GM19372 (cell line): ENCODE results near the gene ZC3H8.
"Not testable (repeated sequence)": the region's sequence is repeated elsewhere in the genome, so short reads cannot be mapped to it uniquely, and the experiment has no call there.

Source experiments
- ATAC-seq: cut with Tn5 transposase; IDR thresholded peaks from one replicate; pipeline ENCODE4 v1.9.1; 2021; ENCODE audit warnings: mild to moderate bottlenecking, low read depth, moderate library complexity; ENCODE audit not compliant: unreplicated experiment

Gene ZC3H8

DNA sequence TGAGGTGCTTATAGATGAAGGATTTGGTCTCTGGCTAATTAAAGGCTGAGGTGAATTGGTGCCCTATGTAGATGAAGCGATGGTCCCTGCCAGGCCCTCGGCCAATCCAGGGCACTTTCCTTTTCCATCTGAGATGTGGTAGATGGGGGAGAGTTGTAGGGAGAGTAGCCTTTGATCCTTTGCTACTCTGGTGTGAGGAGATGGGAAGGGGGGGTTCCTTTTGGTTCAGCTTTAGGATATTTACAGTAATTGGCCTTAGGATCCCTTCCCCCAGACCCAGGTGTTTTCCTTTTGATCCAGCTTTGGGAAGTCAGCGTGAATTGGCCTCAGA is 5.4 kb upstream of the ZC3H8 start:
- ATAC-seq = no peak

DNA sequence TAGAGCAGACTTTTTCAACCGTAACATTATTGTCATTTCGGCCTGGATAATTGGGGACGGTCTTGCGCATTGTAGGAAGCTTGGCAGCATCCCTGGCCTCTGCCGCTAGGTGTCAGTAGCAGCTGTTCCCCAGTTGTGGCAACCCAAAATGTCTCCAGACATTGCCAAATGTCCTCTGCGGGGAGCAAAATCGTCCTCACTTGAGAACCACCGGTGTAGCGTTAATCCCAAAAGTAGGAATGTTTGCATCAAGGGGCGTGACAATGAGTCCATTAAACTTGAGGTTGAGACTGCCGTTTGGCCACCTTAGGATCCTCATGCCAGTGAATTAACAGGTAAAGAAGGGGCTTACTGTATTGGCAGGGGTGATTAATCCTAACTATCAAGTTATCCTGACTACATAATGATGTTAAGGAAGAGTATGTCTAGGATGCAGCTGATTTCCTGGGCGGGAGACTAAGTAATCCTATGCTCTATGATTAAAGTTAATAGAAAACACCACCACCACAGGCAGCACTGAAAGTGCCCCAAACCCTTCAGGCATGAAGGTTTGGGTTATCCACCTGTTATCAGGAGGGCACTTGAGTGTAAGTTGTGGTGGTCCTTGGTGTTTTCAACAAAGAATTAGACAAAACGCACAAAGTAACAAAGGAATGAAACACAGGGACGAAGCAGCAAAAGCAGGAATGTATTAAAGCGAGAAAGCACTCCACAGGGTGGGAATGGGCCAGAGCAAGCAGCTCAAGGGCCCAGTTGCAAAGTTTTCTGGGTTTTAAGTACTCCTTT is 4.9 kb upstream of the ZC3H8 start:
- peak; percentile 40 for ATAC-seq

DNA sequence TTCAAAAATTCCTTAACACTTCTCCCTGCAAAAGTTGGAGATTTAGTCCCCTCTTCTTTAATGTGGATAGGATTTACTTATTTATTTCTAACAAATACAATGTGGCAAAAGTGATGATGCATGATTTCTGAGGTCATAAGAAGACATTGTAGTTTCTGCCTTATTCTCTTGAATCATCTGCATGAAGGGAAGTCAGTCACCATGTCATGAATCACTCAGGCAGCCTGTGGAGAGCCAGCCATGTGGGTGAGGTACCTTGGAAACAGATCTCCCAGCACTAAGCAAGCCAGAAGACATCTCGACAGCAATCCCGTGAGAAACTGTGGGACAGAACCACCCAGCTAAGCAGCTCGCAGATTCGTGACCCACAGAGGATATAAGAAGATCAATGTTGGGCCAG is 2.7 kb upstream of the ZC3H8 start:
- no peak for ATAC-seq

DNA sequence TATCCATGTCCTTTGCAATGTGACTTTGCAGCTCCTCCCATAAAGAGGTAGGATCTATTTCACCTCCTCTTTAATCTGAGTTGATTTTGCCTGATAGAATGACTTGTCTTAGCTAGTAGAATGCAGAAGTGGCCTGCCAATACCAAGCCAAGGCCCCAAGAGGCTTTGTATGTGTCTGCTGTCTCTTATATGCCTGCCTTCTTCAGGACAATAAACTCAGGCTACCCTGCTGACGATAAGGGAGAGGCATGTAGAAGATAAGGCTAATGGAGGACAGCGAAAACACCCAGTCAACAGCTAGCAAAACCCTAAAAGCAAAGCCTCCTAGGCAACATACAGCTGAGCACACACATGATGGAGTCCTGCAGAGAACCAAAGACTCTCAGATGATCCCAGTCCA is 1.8 kb upstream of the ZC3H8 start:
- ATAC-seq = no peak

DNA sequence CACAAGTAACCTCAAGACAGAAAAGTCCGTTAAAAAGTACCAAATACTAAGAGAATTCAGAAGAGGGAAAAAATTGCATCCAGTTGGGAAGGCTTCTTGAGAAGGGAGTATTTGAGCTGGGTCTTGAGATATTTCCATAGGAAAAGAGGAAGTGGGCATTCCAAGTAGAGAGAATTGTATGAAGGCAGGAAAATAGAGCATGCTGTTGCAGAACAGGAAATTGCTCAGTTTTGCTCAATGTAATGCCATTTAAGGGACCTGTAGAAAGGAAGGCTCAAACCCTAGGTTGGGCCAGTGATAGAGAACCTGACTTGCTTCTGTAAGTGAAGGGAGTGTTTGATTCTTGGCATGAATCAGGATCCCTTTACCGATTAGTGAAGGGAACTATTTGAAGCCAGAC is 1.0 kb upstream of the ZC3H8 start:
- ATAC-seq = no peak

DNA sequence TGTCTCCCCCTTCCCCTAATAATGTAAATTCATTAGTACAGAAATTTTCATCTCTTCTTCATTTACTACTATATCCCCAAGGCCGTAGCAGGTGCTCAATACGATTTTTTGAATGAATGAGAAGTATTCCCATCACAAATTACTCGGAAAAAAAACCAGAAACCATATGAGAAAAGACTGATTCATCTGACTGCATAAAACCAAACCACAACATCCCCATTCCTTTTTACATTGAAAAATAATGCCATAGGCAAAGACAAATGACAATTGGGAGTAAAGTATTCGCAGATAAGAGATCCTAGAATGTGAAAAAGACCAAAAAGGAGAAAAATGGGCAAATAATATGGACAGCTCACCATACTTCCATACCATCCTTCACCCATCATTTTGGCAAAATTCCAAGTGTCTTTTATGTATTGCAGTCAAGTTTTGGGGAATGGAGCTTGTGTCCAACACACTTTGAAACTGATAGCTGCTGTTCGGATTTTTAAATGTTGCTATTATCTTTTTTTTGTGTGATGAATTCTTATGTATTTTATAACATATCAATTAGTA is 1.5 kb downstream of the ZC3H8 start:
- no peak for ATAC-seq

DNA sequence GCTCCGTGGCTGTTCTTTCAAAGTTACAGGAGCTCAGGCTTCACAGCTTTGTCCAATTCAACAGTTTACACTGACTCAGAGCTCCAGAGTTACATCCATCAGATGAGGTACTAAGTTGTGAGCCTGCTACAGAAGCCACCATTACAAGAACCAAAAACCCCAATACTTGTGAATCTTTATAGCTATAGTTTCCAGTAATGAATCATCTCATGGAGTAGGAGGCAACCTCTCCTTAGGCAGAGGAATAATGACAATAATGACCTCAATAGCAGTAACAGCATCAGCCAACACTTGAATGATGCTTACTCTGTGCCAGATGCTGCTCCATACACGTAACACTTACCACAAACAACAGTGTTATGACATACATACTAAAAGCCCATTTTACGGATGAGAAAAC is 3.6 kb downstream of the ZC3H8 start:
- ATAC-seq = no peak

DNA sequence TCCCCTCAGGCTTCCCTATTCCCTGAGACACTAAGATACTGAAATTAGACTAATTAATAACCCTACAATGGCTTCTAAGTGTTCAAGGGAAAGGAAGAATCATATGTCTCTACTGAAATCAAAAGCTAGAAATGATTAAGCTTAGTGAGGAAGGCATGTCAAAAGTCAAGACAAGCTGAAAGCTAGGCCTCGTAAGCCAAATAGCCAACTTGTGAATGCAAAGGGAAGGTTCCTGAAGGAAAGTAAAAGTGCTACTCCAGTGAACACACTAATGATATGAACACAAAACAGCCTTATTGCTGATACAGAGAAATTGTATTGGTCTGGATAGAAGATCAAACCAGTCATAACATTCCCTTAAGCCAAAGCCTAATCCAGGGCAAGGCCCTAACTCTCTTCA is 10.0 kb downstream of the ZC3H8 start:
- ATAC-seq = no peak

DNA sequence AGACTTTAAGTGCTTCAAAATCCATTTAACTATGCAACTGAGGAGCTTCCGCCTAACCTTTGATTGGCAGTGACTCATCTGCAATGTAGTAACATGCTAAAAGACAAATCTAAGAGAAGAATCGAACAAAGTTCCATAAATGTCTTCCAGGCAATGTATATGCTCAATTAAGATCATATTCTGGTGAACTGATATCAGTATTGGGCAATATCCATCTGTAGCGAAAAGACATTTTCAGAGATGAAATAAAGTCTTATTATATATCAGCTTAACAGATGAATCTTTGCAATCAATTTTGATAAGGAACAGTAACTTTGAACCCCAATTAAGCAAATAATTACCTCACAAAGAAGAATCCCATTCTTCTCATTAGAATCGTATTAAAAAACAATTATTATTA is 11.6 kb downstream of the ZC3H8 start:
- no peak for ATAC-seq

DNA sequence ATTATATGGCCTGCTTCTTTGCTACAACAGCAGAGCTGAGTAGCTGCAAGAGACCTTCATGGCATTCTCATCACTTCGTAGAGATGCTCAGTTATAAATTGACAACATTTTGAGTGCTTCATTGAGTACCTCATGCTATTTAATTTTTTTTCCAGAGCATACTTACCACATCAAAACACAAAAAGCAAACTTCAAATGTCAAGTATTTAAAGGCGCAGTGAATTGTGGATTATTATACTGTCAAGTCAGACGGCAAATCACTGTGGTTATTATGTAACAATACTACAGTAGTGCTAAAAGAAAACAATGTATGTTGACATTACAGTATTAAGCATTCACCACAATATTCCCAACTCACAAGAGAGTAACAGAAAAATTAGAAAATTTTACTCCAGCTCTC is 12.5 kb downstream of the ZC3H8 start:
- no peak for ATAC-seq

DNA sequence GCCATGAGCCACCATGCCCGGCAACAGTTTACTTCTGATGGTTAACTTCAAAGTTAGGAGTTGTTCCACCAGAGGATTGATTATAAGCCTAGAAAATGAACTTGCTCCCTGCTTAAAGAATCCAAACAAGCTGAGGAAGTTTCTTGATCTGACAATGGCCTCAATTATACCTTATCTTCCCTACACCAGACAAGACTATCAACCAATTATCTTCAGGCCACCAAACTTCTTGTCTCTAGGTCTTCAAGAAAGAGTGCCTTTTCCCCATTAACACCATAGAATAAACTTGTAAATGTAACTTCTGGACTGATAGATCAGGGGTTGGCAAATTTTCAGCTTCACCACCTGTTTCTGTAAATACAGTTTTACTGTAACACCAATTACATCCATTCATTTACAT is 15.0 kb downstream of the ZC3H8 start:
- no peak for ATAC-seq

DNA sequence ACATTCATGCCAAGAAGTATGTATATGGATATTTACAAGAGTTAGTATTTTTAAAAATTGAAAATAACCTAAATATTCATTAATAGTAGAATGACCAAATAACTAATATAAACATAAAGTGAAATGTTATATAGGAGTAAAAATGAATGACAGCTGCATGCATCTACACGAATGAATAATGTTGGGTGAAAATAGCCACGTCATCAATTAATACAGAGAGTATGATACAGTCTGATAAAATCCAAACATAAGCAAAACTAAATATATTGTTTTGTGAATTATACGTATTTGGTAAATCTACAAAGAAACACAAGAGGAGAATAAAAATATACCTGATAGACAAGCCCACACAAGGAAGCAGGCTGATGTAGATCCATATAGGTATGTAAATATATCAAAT is 24.5 kb downstream of the ZC3H8 start:
- no peak for ATAC-seq

DNA sequence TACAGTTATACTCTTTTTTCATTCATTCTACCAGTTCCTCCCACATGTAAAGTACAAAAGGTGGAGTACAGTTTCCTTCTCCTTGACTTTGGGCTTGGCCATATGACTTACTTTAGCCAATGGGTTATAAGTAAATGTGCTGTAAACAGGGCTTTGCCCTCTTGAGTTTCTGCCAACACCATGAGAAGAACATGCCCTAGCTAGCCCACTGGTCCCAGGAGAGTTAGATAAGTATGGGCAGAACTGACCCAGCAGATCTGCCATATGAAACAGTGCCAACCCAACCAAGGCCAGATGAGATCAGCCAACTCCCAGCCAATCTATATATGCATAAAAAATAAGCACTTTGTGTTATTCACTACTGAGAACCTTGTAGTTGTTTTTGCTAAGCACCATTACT is 25.5 kb downstream of the ZC3H8 start:
- ATAC-seq = no peak

DNA sequence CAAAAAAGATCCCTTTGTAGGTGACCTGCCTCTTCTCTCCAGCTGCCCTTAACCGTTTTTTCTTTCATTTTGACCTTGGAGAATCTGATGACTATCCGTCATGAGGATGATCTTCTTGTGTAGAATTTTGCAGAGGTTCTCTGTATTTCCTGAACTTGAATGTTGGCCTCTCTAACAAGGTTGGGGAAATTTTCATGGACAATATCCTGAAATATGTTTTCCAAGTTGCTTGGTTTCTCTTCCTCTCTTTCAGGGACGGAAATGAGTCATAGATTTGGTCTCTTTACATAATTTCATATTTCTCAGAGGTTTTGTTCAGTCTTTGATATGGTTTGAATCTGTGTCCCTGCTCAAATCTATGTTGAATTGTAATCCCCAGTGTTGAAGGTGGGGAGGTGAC is 34.0 kb downstream of the ZC3H8 start:
- ATAC-seq = no peak

DNA sequence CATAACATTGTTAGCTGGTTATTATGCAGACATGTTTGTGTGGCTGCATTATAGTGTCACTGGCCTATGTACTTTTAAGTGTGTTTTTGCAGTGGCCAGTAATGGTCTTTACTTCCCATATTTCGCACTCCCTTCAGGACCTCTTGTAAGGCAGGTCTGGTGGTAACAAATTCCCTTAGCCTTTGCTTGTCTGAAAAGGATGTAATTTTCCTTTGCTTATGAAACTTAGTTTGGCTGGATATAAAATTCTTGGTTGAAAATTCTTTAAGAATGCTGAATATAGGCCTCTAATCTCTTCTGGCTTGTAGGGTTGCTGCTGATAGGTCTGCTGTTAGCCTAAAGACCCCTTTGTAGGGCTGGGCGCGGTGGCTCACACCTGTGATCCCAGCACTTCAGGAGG is 34.7 kb downstream of the ZC3H8 start:
- no peak for ATAC-seq

DNA sequence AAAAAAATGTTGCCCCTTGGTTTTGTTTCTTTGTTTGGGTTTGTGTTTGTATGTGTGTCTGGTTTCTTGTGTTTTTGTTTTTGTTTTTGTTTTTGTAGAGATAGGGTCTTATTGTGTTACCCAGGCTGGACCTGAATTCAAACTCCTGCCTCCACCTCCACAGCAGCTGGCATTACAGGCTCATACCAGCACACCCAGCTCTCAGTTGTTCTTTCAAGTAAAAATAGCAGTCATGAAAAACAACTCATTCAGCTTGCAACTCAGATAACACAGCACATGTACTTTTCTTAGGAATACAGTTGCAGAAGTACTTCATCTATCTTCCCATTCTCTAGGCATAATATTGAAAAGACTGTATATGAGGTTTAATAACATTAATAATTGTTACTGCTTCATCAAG is 37.0 kb downstream of the ZC3H8 start:
- no peak for ATAC-seq

DNA sequence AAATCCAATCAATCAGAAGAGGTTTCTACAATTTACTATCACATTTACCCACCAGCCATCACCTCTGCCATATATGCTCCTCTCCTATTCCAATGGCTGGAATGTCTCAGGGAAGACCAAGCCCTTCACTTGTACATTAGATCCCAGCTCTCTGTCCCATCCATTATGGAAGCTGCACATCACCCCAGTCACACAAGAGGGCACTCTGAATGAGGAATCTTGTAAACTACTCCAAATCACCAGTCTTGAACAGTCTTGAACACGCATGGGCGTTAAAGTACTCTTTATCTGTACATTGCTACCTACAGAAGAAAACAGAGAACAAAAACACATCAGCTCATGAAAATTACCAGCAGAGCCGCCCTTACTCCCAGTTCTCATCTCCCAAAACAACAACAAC is 38.7 kb downstream of the ZC3H8 start:
- ATAC-seq = no peak

DNA sequence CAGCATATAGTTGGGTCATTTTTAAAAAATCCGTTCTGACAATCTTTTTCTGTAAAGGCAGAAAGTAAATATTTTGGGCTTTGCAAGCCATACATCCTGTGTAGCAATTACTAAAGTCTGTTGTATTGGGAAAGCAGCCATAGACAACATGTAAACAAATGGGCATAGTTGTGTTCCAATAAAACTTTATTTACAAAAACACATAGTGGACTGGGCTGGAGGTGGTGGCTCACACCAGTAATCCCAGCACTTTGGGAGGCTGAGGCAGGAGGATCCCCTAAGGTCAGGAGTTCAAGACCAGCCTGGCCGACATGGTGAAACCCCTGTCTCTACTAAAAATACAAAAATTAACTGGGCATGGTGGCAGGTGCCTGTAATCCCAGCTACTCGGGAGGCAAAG is 46.9 kb downstream of the ZC3H8 start:
- ATAC-seq = not testable (repeated sequence)

DNA sequence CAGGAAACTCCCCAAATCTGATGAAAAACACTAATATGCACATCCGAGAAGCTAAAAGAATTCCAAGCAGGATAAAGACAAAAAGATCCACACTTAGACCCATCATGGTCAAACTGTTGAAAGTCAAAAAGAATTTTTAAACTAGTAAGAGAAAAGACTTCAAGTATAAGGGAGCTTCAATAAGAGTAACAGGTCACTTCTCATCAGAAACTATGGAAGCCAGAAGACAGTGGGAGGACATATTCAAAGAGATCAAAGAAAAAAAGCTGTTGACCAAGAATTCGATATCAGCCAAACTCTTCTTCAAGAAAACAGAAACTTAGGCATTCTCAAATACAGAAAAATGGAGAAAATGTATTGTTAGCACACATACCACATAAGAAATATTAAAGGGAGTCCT is 50.4 kb downstream of the ZC3H8 start:
- no peak for ATAC-seq

DNA sequence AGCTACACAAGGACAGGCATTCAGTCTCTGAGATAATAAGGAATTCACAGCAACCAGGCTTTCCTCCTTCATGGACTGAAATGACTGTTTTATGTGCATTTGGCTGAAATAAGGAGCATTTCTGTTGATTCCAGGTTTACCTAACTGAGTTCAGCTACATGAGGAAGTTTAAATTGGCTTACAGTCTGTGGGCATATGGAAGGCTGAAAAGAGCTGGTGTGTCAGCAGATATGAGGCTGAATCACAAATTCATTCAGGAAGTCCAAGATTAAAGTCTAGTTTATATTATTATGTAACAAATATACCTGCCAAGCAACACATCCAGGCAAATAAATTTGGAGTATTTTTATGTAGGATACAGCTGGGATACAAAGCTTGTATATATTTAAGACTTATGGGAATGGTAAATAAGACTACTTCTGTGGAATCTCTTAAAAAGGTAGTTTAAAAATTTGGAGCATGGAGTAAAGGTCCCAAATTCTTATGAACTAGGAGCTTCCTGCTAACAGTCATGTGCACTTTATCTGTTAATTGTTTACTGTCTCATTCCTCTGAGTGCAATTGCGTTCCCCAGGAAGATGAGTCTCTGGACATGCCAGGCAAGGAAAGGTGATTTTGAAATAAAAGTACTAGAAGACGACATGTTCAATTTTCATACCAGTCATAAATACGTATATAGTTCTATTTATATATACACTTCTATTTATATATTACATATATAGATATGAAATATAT is 53.0 kb downstream of the ZC3H8 start:
- ATAC-seq = no peak

DNA sequence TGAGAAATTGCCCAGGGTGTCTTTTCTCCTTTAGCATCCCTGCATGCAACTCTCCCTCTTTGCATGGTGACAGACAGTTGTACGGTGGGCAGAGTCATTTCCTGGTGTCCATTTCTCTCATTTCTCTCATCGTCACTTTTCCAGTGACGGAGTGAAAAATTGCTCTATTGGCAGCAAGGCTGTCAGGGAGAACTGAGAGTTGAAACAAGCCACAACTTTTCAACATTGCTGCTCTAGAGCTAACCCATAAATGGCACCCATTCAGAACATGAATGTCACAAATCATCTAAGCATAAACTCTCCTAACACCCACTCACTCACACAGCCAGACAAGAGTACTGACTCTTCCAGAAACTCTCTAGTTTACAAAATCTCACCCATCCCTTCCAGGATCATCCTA is 55.7 kb downstream of the ZC3H8 start:
- no peak for ATAC-seq

DNA sequence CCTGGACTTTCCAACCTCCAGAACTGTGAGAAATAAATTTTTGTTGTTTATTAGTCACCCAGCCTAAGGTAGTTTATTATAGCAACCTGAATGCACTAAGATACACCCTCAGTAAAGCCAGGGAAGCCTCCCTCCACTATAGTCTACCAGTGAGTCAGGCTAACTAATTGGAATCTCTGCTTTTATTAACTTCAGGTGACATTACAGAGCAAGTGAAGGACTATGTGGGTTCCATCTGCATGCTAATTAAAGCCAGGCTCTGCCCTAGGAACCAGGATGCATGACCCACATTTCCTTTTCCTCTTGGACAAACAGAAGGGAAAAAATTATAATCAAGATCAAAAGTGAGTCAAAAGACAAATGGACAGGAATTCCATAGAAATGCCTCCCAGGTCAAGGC is 56.1 kb downstream of the ZC3H8 start:
- ATAC-seq = no peak
